SK-N-SH (cell line): Measurements from ENCODE around the gene OXSR1. TPM values are rescaled to one million over a fixed set of nuclear protein-coding genes. Genes with fewer than 3 reads are reported as not detected.

Experiments
- CTCF ChIA-PET: fragments of 300-600, 350-600 bp; formaldehyde crosslinking; extraction: SDS; loops from one replicate; lab custom pipeline; 2021; lab: Yijun Ruan, JAX
- POLR2A ChIA-PET: fragments of 350-600 bp; sonication (Branson Sonifier 250); formaldehyde crosslinking; extraction: SDS; loops from one replicate; lab custom pipeline; 2020; ENCODE audit warnings: antibody characterized with exemption, inconsistent platforms; lab: Yijun Ruan, JAX
- DNase-seq: peaks from one replicate; pipeline ENCODE4 v3.0.0; 2012
- H2AFZ ChIP-seq: fragments of 200-600 bp; sonication (generic); 2 replicates; pipeline ENCODE4 v1.8.1; 2016; ENCODE audit warnings: antibody characterized with exemption, mild to moderate bottlenecking, low read depth
- H3F3A ChIP-seq: fragments of 200-600 bp; sonication (generic); replicated peaks from 2 replicates; pipeline ENCODE3; 2016; ENCODE audit warnings: antibody characterized with exemption, mild to moderate bottlenecking; ENCODE audit not compliant: insufficient read depth
- H3K27ac ChIP-seq, 2 experiments: fragments of 200-500 bp in 1 of 2; fragments of 200-600 bp in 1 of 2; sonication (Bioruptor generic) in 1 of 2; sonication (generic), shearing (Covaris generic) in 1 of 2; 2 replicates each; pipeline versions ENCODE4 v1.5.1 to v1.6.1; 2014 to 2016; ENCODE audit warnings: low read depth in 2 of 2, inconsistent platforms in 1 of 2, low read length in 1 of 2, mild to moderate bottlenecking in 1 of 2, mixed read lengths in 1 of 2
- H3K27me3 ChIP-seq: fragments of 200-600 bp; sonication (generic), shearing (Covaris generic); 2 replicates; pipeline ENCODE4 v1.6.1; 2016; ENCODE audit warnings: mixed run types; ENCODE audit not compliant: insufficient read depth
- H3K36me3 ChIP-seq, 2 experiments: fragments of 200-500 bp in 1 of 2; fragments of 200-600 bp in 1 of 2; sonication (Bioruptor generic) in 1 of 2; sonication (generic) in 1 of 2; replicated peaks in 1 of 2; 2 replicates each; pipeline versions ENCODE3 to v1.5.1; 2014 to 2016; ENCODE audit warnings: low read length in 1 of 2, mild to moderate bottlenecking in 1 of 2; ENCODE audit not compliant: insufficient read depth in 2 of 2, control insufficient read depth in 1 of 2
- H3K4me1 ChIP-seq, 2 experiments: fragments of 200-500 bp in 1 of 2; fragments of 200-600 bp in 1 of 2; sonication (Bioruptor generic) in 1 of 2; sonication (generic), shearing (Covaris generic) in 1 of 2; 2 replicates each; pipeline versions ENCODE4 v1.5.1 to v1.6.1; 2014 to 2016; ENCODE audit warnings: low read depth in 1 of 2, low read length in 1 of 2, mixed run types in 1 of 2; ENCODE audit not compliant: insufficient read depth in 2 of 2, control insufficient read depth in 1 of 2
- H3K4me2 ChIP-seq: fragments of 200-600 bp; sonication (generic), shearing (Covaris generic); 2 replicates; pipeline ENCODE4 v1.6.1; 2017; ENCODE audit warnings: mixed run types
- H3K4me3 ChIP-seq, 2 experiments: fragments of 200-500 bp in 1 of 2; fragments of 200-600 bp in 1 of 2; sonication (Bioruptor generic) in 1 of 2; sonication (generic), shearing (Covaris generic) in 1 of 2; 2 replicates each; pipeline versions ENCODE4 v1.5.1 to v1.8.1; 2014 to 2016; ENCODE audit warnings: low read depth in 2 of 2, inconsistent platforms in 1 of 2, low read length in 1 of 2, mild to moderate bottlenecking in 1 of 2, mixed read lengths in 1 of 2, moderate library complexity in 1 of 2
- H3K79me2 ChIP-seq: fragments of 200-600 bp; sonication (generic); 2 replicates; pipeline ENCODE4 v1.8.1; 2017; ENCODE audit warnings: mild to moderate bottlenecking; ENCODE audit not compliant: insufficient read depth
- H3K9ac ChIP-seq: fragments of 200-600 bp; sonication (generic); 2 replicates; pipeline ENCODE4 v1.6.1; 2017; ENCODE audit warnings: mixed run types
- H3K9me2 ChIP-seq: fragments of 200-600 bp; sonication (generic); 2 replicates; pipeline ENCODE4 v1.6.1; 2017; ENCODE audit warnings: mixed run types
- H3K9me3 ChIP-seq: fragments of 200-600 bp; sonication (generic); 2 replicates; pipeline ENCODE4 v1.6.1; 2017; ENCODE audit warnings: mixed run types, mild to moderate bottlenecking, moderate library complexity
- H4K20me1 ChIP-seq: fragments of 200-600 bp; sonication (generic); 2 replicates; pipeline ENCODE4 v1.6.1; 2017; ENCODE audit warnings: mild to moderate bottlenecking, mixed run types; ENCODE audit not compliant: insufficient read depth
- CHD2 ChIP-seq: fragments of 150-350 bp; IDR thresholded peaks from 2 replicates; pipeline ENCODE4 v1.6.1; 2018; ENCODE audit warnings: low read length; ENCODE audit not compliant: partially characterized antibody
- EP300 ChIP-seq, 2 experiments: IDR thresholded peaks; 2 replicates each; pipeline versions ENCODE4 v1.4.0 to v1.6.1; 2012; ENCODE audit warnings: borderline replicate concordance in 1 of 2, low read depth in 1 of 2, low read length in 1 of 2
- FOSL2 ChIP-seq: IDR thresholded peaks from 2 replicates; pipeline ENCODE4 v1.4.0; 2012; ENCODE audit warnings: low read depth, mild to moderate bottlenecking, moderate library complexity, borderline replicate concordance
- FOXJ3 ChIP-seq: sonication (generic); formaldehyde crosslinking; IDR thresholded peaks from 2 replicates; pipeline ENCODE4 v1.5.1; 2020; ENCODE audit warnings: mild to moderate bottlenecking, missing genetic modification reagents
- GATA2 ChIP-seq: sonication (generic); formaldehyde crosslinking; IDR thresholded peaks from 2 replicates; pipeline ENCODE4 v1.5.0; 2020; ENCODE audit warnings: mild to moderate bottlenecking, missing genetic modification reagents
- MAX ChIP-seq: IDR thresholded peaks from 2 replicates; pipeline ENCODE4 v1.4.0; 2012; ENCODE audit warnings: low read depth
- MEF2A ChIP-seq: IDR thresholded peaks from 2 replicates; pipeline ENCODE4 v1.4.0; 2012; ENCODE audit warnings: low read depth, borderline replicate concordance
- MXI1 ChIP-seq: IDR thresholded peaks from 2 replicates; pipeline ENCODE4 v1.6.1; 2012; ENCODE audit warnings: mild to moderate bottlenecking, low read depth, low read length, improper control_type of control experiment
- POLR2AphosphoS5 ChIP-seq: IDR thresholded peaks from 2 replicates; pipeline ENCODE4 v1.6.1; 2012; ENCODE audit warnings: low read depth, low read length
- RAD21 ChIP-seq: IDR thresholded peaks from 2 replicates; pipeline ENCODE4 v1.6.1; 2012; ENCODE audit warnings: mild to moderate bottlenecking, low read length
- RCOR1 ChIP-seq: fragments of 150-350 bp; IDR thresholded peaks from 2 replicates; pipeline ENCODE4 v1.6.1; 2017; ENCODE audit warnings: antibody characterized with exemption, low read length
- TCF12 ChIP-seq: IDR thresholded peaks from 2 replicates; pipeline ENCODE4 v1.4.0; 2012
- TEAD4 ChIP-seq: IDR thresholded peaks from 2 replicates; pipeline ENCODE4 v1.4.0; 2012; ENCODE audit warnings: mild to moderate bottlenecking, borderline replicate concordance; ENCODE audit not compliant: insufficient read depth
- WGBS: methylation state at CpG from one replicate; pipeline ENCODE4 v1.1.6; 2017; ENCODE audit warnings: low lambda C conversion rate; 5-methylcytosine and 5-hydroxymethylcytosine counted together
- polyA plus RNA-seq, 3 experiments: library from polyadenylated mRNA; depleted of rRNA; stranded (reverse); fragments of >200 nt; gene quantifications; 2 replicates each; pipeline ENCODE4 v1.2.3, GENCODE V29; 2012
- TF ChIP-seq, protein P1 (sequence below): fragments of 150-350 bp; IDR thresholded peaks from 2 replicates; pipeline ENCODE4 v1.6.1; 2017; ENCODE audit warnings: antibody characterized with exemption, low read length, low read depth, borderline replicate concordance

The OXSR1 gene
- polyA plus RNA-seq, 1 of the 3 experiments (the other 2 are of a cell fraction): 22.3 TPM

DNA sequence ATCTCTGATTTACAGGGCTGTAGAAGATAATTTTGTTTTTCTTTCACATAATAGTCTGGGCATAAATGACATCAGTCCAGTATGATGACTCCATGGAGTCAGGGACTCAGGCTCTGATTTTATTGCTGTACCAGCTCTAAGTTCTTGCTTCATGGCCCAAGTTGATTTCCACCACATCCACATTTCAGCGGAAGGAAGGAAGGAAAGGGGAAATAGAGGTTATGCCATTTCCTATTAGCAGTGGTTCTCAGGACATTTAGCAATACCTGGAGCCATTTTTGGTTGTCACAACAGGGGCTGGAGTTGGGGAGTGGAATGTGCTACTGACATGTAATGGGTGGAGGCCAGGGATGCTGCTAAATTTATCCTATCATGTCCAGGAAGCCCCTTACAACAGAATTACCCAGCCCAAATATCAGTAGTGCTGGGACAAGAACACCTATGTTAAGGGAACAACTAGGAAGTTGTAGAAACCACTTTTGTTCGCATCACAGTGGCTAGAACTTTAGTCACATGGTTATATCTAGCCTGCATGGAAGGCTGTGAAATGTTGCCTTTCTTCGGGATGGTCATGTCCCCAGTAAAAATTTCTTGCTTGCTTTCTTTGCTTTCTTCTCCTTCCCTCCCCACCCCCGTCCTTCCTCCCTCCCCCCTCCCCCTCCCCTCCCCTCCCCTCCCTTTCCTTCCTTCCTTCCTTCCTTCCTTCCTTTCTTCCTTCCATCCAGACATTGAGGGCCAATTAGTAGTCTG is 42.1 kb downstream of the OXSR1 start:
- Histone ChIP-seq H3K79me2 (peaks cover 90% of the 10 kb centered on the region), H3K9me2 (no peaks in the 10 kb centered on the region), H3K4me1 (peaks cover 0 to 6% of the 10 kb centered on the region in 2 experiments; a peak in 2 of 4 replicates), H3K27me3 (no peaks in the 10 kb centered on the region), H3K9me3 (no peaks in the 10 kb centered on the region), H3K4me3 (no peak overlapping the region), H2AFZ (no peak overlapping the region), H3K36me3 (peaks cover 7 to 23% of the 10 kb centered on the region in 2 experiments), H3F3A (no peaks in the 10 kb centered on the region), H4K20me1 (peaks cover 23% of the 10 kb centered on the region; the same call in 1 of the 2 replicates), H3K27ac (no peak overlapping the region), H3K4me2 (no peak overlapping the region), H3K9ac (no peak overlapping the region)
- ChIA-PET POLR2A (no interaction called here), CTCF (no interaction called here)
- 95% methylated on average over 4 of the region's 4 CpGs for WGBS
- TF ChIP-seq, protein P1, sequence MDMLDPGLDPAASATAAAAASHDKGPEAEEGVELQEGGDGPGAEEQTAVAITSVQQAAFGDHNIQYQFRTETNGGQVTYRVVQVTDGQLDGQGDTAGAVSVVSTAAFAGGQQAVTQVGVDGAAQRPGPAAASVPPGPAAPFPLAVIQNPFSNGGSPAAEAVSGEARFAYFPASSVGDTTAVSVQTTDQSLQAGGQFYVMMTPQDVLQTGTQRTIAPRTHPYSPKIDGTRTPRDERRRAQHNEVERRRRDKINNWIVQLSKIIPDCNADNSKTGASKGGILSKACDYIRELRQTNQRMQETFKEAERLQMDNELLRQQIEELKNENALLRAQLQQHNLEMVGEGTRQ: no peak
- TF ChIP-seq RCOR1: no peak
- TF ChIP-seq FOXJ3: no peak
- no peak for TF ChIP-seq CHD2
- TF ChIP-seq TCF12: no peak
- no peak for TF ChIP-seq TEAD4
- TF ChIP-seq FOSL2: no peak
- TF ChIP-seq MAX: no peak
- TF ChIP-seq POLR2AphosphoS5: no peak
- TF ChIP-seq EP300 (IDR thresholded peaks at IDR 0.05; ENCODE audit: borderline replicate concordance in 1 of 2, low read depth in 1 of 2, low read length in 1 of 2): no peak
- TF ChIP-seq GATA2 (CRISPR knock-in tag): no peak
- TF ChIP-seq MXI1: no peak
- no peak for TF ChIP-seq MEF2A
- no peak for DNase-seq

GRCh38 chr3:38210141-38210757 is 44.9 kb downstream of the OXSR1 start:
- WGBS: 81% methylated on average over 2 of the region's 2 CpGs
- no peak for DNase-seq
- TF ChIP-seq RAD21: no peak
- Histone ChIP-seq H3K36me3 (peaks cover 5 to 35% of the 10 kb centered on the region in 2 experiments), H4K20me1 (peaks cover 36% of the 10 kb centered on the region; the same call in 1 of the 2 replicates), H3K9me2 (no peaks in the 10 kb centered on the region), H3K4me2 (no peak overlapping the region), H3K9me3 (no peaks in the 10 kb centered on the region), H3K9ac (no peak overlapping the region), H3K27ac (no peak overlapping the region), H3F3A (no peaks in the 10 kb centered on the region), H3K27me3 (no peaks in the 10 kb centered on the region), H3K79me2 (peaks cover 93% of the 10 kb centered on the region), H3K4me1 (peaks cover 0 to 3% of the 10 kb centered on the region in 2 experiments; a peak in 2 of 4 replicates), H2AFZ (no peak overlapping the region), H3K4me3 (no peak overlapping the region)
- ChIA-PET POLR2A (no interaction called here), CTCF (interaction anchor here (0.5 to 0.9 kb wide), 3 partner anchors 8 to 70 kb away, joined by 3 read pairs; no protein-coding TSS in a partner anchor)
